Activated gamma-delta T cell treated with Interleukin-2 at 50 U/mL for 16 hours (primary cell): ENCODE data around the gene GTSF1L.
A peak's percentile ranks its signal among the peaks of the same experiment; 100 is the strongest.

Source experiments
- DNase-seq: peaks from one replicate; pipeline ENCODE4 v3.0.0-alpha.2; 2020

Gene GTSF1L

DNA sequence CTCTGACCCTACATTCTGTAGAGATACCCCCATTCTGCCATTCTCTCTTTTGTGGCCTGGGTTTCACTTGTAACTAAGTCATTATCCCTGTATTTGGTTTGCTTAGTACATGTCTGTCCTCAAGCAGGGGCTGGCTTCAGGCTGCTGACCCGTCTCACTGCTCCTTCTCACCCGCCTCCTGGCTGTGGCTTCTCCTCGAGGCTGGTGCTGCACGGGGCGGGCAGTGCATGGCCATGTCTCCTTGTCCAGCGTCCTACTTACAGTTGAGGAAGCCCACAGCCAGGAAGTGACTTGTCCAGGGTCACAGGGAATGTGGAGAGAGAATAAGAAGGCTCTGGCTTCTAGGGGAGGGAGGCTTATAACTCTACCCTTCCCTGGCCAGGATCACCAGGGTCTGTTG lies 11.3 kb downstream of the GTSF1L start:
- DNase-seq: no peak

DNA sequence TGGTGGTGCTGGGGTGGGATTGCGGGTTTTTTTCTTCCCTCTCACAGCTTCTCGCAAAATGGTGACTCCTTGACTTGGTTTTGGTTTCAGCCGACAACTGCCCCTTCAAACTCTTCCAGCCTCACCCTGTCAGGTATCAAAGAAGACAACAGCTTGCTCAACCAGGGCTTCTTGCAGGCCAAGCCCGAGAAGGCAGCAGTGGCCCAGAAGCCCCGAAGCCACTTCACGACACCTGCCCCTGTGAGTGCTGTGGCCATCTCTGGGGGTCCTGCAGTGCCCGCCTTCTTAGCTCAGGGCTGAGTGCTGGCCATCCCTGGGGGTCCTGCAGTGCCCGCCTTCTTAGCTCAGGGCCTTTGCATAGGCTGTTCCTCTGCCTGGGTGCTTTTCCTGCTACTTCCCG lies 11.8 kb downstream of the GTSF1L start:
- no peak for DNase-seq

- no peak for DNase-seq
Observed at GRCh38 chr20:43711098-43711654, 15.6 kb downstream of the GTSF1L start.

DNA sequence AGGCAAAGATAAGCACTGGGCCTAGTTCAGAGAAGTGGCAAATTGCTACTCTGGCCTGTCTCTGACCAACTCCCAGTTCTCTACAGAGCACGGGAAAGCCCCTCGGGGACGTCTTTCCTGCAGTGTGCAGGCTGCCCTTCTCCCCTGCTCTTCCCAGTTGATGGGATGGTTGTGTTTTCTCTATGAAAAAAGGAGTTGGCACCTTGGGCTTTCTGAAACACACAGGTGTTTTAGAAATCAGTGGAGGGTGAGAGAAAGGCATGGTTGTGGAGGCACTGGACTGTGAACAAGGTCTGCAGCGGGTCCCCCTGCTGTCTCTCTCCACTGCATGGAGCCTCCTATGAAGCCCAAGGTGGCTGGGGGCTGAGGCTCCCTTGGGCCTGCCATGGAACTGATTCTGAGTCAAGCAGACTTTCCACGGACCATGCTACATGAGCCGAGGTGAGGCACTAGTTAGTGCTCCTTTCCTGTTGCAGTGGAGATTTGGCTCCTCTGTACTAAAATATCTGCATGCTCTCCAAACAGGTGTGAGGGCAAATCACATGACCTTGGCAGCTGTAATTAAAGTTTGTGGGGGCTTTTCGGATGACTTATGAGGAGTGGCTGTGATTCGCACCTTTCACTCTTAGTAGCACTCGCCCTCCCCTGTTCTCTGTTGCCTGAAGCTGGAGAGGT lies 16.3 kb downstream of the GTSF1L start:
- DNase-seq: no peak

DNA sequence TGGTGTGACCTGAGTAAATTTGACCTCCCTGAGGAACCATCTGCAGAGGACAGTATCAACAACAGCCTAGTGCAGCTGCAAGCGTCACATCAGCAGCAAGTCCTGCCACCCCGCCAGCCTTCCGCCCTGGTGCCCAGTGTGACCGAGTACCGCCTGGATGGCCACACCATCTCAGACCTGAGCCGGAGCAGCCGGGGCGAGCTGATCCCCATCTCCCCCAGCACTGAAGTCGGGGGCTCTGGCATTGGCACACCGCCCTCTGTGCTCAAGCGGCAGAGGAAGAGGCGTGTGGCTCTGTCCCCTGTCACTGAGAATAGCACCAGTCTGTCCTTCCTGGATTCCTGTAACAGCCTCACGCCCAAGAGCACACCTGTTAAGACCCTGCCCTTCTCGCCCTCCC lies 24.3 kb downstream of the GTSF1L start:
- no peak for DNase-seq

DNA sequence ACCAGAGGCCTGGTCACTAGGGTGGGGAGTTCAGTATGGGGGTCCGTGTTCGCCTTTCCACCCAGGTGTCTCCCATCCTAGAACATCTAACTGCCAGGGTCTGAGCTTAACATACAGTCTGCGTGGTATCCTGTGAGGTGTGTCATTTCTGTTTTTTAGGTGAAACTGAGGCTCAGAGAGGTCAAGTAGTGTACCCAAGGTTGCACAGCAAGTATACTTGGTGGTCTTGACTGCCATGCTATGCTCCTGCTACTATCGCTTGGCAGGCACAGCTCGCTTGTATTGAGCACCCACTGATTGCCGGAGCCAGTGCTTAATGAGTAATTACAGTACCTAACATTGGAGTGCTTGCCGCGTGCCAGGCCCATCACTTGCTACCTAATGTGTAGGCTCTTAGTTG lies 26.2 kb downstream of the GTSF1L start:
- no peak for DNase-seq

DNA sequence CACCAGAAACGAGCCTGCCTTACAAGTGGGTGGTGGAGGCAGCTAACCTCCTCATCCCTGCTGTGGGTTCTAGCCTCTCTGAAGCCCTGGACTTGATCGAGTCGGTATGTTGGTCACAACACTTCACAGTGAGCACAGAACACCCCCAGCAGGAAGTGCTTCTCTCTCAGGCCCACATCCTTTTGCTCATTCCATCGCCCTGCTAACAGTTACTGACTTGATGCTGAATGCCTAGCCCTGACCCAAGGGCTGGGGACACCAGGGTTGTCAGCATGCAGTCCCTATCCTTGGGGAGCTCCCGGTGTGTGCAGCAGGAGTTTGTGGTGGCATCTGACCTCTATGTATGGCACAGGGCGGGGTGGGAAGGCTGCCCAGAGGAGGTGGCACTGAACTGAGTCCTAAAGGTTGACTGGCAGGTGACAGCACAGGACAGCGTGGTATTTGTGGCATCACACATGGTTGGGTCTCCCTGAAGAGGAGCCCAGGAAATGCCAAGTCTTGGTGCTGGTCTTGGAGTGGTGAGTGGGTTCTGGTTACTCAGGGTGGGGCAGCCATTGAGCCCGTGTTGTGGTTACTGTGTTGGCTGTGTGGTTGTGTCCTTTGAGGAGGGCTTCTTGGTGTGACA lies 26.7 kb downstream of the GTSF1L start:
- DNase-seq: no peak

DNA sequence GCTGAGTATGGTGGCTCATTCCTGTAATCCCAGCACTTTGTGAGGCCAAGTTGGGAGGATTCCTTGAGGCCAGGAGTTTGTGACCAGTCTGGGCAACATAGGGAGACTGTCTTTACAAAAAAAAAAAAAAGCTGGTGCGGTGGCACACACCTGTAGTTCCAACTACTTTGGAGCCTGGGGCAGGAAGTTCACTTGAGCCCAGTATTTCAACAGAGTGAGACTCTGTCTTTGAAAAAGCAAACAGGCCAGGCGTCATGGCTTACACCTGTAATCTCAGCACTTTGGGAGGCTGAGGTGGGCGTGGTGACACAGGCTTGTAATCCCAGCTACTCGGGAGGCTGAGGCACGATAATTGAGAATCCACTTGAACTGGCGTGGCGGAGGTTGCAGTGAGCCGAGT lies 31.2 kb downstream of the GTSF1L start:
- no peak for DNase-seq

- DNase-seq: no peak
Observed at GRCh38 chr20:43694763-43695162, 32.0 kb downstream of the GTSF1L start.

DNA sequence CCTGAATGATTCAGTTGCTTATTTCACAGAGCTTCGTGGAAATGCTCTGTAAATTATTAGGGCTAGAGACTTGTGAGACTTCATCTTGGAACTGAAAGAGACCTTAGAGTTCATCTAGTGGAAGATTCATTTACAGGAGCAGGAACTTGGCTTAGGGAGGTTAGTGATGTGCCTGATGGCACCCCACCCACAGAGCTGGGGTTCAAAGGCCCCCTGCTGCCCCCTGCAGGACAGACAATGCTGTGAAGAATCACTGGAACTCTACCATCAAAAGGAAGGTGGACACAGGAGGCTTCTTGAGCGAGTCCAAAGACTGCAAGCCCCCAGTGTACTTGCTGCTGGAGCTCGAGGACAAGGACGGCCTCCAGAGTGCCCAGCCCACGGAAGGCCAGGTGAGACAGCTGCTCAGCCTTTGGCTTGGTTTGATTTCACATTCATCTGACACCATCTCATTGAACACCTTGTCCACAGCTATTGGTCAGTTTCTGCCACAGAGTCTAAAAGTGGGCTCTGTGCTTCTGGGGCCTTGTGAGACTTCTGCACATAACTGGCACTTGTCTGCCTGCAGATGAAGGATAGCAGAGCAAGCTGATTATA lies 34.8 kb downstream of the GTSF1L start:
- DNase-seq: peak; percentile 28

GRCh38 chr20:43690943-43691598 lies 35.7 kb downstream of the GTSF1L start:
- DNase-seq: no peak

DNA sequence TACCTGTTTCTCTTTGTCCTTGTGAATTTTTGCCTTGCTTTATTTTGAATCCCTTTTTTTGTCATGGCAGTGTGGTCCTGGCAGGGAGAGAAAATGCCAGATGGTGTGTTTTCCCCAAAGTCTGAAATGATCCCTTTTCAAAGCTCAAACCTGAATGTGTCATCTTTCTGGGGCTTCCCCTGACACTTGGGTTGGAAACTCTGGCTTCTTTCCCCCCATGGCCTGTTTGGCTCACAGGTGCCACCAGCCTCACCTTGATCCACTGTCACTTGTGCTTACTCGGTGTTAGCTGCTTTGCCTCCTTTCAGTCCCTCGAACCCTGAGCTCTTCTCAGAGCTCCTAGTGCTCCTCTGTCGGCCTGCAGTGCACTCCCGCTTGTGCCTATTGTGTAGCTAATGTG lies 37.6 kb downstream of the GTSF1L start:
- DNase-seq: no peak

GRCh38 chr20:43686820-43687219 lies 40.0 kb downstream of the GTSF1L start:
- DNase-seq: no peak

DNA sequence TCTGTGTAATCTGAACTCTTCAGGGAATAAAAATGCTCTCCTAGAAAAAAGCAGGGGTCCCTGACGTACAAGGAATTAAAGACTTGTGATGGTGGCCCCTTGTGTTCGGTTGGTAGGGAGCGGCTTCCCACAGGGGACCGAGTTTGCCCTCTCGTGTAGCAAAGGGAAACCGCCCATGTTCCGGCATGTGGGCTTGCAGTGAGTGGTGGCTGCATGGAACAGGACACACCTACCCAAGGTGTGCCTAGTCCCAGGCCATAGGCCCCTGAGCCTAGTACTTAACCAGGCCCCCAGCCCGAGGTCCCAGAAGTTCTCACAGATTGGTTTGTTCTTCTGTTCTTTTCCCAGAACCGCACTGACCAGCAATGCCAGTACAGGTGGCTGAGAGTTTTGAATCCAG lies 44.4 kb downstream of the GTSF1L start:
- no peak for DNase-seq

GRCh38 chr20:43681991-43682410 lies 44.8 kb downstream of the GTSF1L start:
- no peak for DNase-seq

GRCh38 chr20:43681468-43681942 lies 45.3 kb downstream of the GTSF1L start:
- no peak for DNase-seq

GRCh38 chr20:43680981-43681380 lies 45.8 kb downstream of the GTSF1L start:
- no peak for DNase-seq

GRCh38 chr20:43676368-43676767 lies 50.4 kb downstream of the GTSF1L start:
- DNase-seq: no peak
